SK-N-DZ (cell line): ENCODE data around the gene RHOT2.
A peak's percentile ranks its signal among the peaks of the same experiment; 100 is the strongest.

ENCODE experiments used
- DNase-seq: peaks from one replicate; pipeline ENCODE4 v3.0.0-alpha.2; 2015; ENCODE audit warnings: low spot score

RHOT2 gene

GRCh38 chr16:647173-647902, 20.6 kb upstream of the RHOT2 start:
- DNase-seq, result no peak

GRCh38 chr16:648071-648780, 19.7 kb upstream of the RHOT2 start:
- DNase-seq, result peak; percentile 56

GRCh38 chr16:648781-649589, 18.9 kb upstream of the RHOT2 start, which contains the start of gene WDR90:
Gene WDR90, plus strand, starts transcription at chr16:649365. Its CDS starts 52 bp downstream, at chr16:649417.
- DNase-seq, result peak; percentile 89

- DNase-seq, result no peak
Measured at GRCh38 chr16:649631-650030, 18.3 kb upstream of the RHOT2 start.

- DNase-seq, result no peak
Measured at GRCh38 chr16:651844-652243, 16.1 kb upstream of the RHOT2 start.

GRCh38 chr16:652454-653305, 15.3 kb upstream of the RHOT2 start:
- DNase-seq, result no peak

GRCh38 chr16:654034-654433, 13.9 kb upstream of the RHOT2 start:
- DNase-seq, result no peak

GRCh38 chr16:657487-657886, 10.4 kb upstream of the RHOT2 start:
- DNase-seq, result no peak

- no peak for DNase-seq
Measured at GRCh38 chr16:658679-659571, 9.0 kb upstream of the RHOT2 start.

GRCh38 chr16:659618-660017, 8.3 kb upstream of the RHOT2 start:
- no peak for DNase-seq

GRCh38 chr16:660132-660458, 7.8 kb upstream of the RHOT2 start:
- no peak for DNase-seq

GRCh38 chr16:660459-661183, 7.3 kb upstream of the RHOT2 start:
- peak; percentile 92 for DNase-seq

GRCh38 chr16:661184-661821, 6.6 kb upstream of the RHOT2 start:
- DNase-seq, result no peak

GRCh38 chr16:662095-662494, 5.8 kb upstream of the RHOT2 start:
- DNase-seq, result no peak

GRCh38 chr16:662597-662996, 5.3 kb upstream of the RHOT2 start:
- DNase-seq, result no peak

- DNase-seq, result no peak
Measured at GRCh38 chr16:666572-666971, 1.4 kb upstream of the RHOT2 start.

GRCh38 chr16:667113-667779, 686 bp upstream of the RHOT2 start:
- no peak for DNase-seq

- no peak for DNase-seq
Measured at GRCh38 chr16:668519-669171, 713 bp downstream of the RHOT2 start.
